ENCODE results near the gene PRMT5. TPM values are rescaled to one million over a fixed set of nuclear protein-coding genes. Genes with fewer than 3 reads are reported as not detected.

Gene PRMT5
- total RNA-seq, 6 donors from 2014 or later, result 21.4 to 51.3 (median 39.2) TPM

DNA sequence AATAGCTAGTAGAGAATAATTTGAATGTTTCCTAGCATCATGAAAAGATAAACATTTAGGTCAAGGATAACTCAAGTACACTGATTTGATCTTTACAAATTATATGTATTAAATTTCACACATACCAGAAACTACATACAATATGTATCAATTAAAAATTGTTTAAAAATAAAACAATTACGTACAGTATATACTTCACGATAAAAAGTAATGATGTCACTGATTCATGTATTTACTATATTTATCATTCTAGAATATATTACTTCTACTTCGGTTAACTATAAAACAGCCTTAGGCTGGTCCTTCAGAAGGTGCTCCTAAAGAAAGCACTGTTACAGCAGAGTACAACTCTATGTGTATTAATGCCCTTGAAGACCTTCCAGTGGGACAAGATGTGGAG is 21.7 kb downstream of the PRMT5 start:
- H3K9me3 ChIP-seq, result no peaks in the 10 kb centered on the region
- 93% methylated on average over 3 of the region's 3 CpGs for WGBS, 2 donors
- H3K4me3 ChIP-seq, result no peak overlapping the region
- no peaks in the 10 kb centered on the region for H3K27me3 ChIP-seq
- ATAC-seq (ENCODE audit: low FRiP score in 2 of 2) (no peak), DNase-seq (no peak)
- H3K36me3 ChIP-seq, result peaks cover 51 to 98% (median 81%) of the 10 kb centered on the region in 4 donors
- no peak for TF ChIP-seq POLR2A (IDR thresholded peaks at IDR 0.05)
- TF ChIP-seq POLR2AphosphoS5 (IDR thresholded peaks at IDR 0.05), result no peak
- TF ChIP-seq, protein P1, sequence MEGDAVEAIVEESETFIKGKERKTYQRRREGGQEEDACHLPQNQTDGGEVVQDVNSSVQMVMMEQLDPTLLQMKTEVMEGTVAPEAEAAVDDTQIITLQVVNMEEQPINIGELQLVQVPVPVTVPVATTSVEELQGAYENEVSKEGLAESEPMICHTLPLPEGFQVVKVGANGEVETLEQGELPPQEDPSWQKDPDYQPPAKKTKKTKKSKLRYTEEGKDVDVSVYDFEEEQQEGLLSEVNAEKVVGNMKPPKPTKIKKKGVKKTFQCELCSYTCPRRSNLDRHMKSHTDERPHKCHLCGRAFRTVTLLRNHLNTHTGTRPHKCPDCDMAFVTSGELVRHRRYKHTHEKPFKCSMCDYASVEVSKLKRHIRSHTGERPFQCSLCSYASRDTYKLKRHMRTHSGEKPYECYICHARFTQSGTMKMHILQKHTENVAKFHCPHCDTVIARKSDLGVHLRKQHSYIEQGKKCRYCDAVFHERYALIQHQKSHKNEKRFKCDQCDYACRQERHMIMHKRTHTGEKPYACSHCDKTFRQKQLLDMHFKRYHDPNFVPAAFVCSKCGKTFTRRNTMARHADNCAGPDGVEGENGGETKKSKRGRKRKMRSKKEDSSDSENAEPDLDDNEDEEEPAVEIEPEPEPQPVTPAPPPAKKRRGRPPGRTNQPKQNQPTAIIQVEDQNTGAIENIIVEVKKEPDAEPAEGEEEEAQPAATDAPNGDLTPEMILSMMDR (IDR thresholded peaks at IDR 0.05), result no peak
- no peak for TF ChIP-seq EP300 (IDR thresholded peaks at IDR 0.05)
- peaks cover 0 to 6% (median 4%) of the 10 kb centered on the region in 4 donors for H3K4me1 ChIP-seq
- H3K27ac ChIP-seq, result no peak overlapping the region

GRCh38 chr14:22906073-22906472 is 23.1 kb downstream of the PRMT5 start:
- Histone ChIP-seq H3K36me3 (peaks cover 61 to 98% (median 91%) of the 10 kb centered on the region in 4 donors), H3K4me1 (peaks cover 0 to 3% (median 1%) of the 10 kb centered on the region in 4 donors), H3K27me3 (no peaks in the 10 kb centered on the region), H3K9me3 (no peaks in the 10 kb centered on the region), H3K4me3 (no peak overlapping the region), H3K27ac (no peak overlapping the region)
- 97 to 98% methylated on average over 20 of the region's 20 CpGs for WGBS, 2 donors
- TF ChIP-seq, protein P1 (IDR thresholded peaks at IDR 0.05), result no peak
- TF ChIP-seq POLR2AphosphoS5 (IDR thresholded peaks at IDR 0.05), result no peak
- TF ChIP-seq POLR2A (IDR thresholded peaks at IDR 0.05), result no peak
- TF ChIP-seq EP300 (IDR thresholded peaks at IDR 0.05), result no peak
- DNase-seq (no peak), ATAC-seq (ENCODE audit: low FRiP score in 2 of 2) (no peak)

- Histone ChIP-seq H3K4me1 (peaks cover 0 to 3% (median 1%) of the 10 kb centered on the region in 4 donors), H3K9me3 (no peaks in the 10 kb centered on the region), H3K27ac (no peak overlapping the region), H3K36me3 (peaks cover 63 to 98% (median 91%) of the 10 kb centered on the region in 4 donors), H3K27me3 (no peaks in the 10 kb centered on the region), H3K4me3 (no peak overlapping the region)
- DNase-seq (no peak), ATAC-seq (ENCODE audit: low FRiP score in 2 of 2) (no peak)
- no peak for TF ChIP-seq POLR2AphosphoS5 (IDR thresholded peaks at IDR 0.05)
- no peak for TF ChIP-seq EP300 (IDR thresholded peaks at IDR 0.05)
- no peak for TF ChIP-seq POLR2A (IDR thresholded peaks at IDR 0.05)
- TF ChIP-seq, protein P1 (IDR thresholded peaks at IDR 0.05), result no peak
- WGBS, 2 donors, result 96 to 97% methylated on average over 4 of the region's 4 CpGs
Measured at GRCh38 chr14:22905627-22906026, 23.5 kb downstream of the PRMT5 start.

GRCh38 chr14:22903742-22904087 is 25.5 kb downstream of the PRMT5 start:
- peaks cover 57 to 94% (median 80%) of the 10 kb centered on the region in 4 donors for H3K36me3 ChIP-seq
- 77 to 90% methylated on average over 2 of the region's 2 CpGs for WGBS, 2 donors
- H3K4me3 ChIP-seq, result no peak overlapping the region
- no peak for ATAC-seq (ENCODE audit: low FRiP score in 2 of 2)
- H3K9me3 ChIP-seq, result no peaks in the 10 kb centered on the region
- H3K4me1 ChIP-seq, result peaks cover 0 to 6% (median 2%) of the 10 kb centered on the region in 4 donors
- TF ChIP-seq EP300 (IDR thresholded peaks at IDR 0.05) (no peak), POLR2A (IDR thresholded peaks at IDR 0.05) (no peak), POLR2AphosphoS5 (IDR thresholded peaks at IDR 0.05) (no peak)
- TF ChIP-seq, protein P1 (IDR thresholded peaks at IDR 0.05), result no peak
- no peaks in the 10 kb centered on the region for H3K27me3 ChIP-seq
- no peak overlapping the region for H3K27ac ChIP-seq
- no peak for DNase-seq

GRCh38 chr14:22901799-22902198 is 27.4 kb downstream of the PRMT5 start:
- no peaks in the 10 kb centered on the region for H3K27me3 ChIP-seq
- H3K27ac ChIP-seq, result no peak overlapping the region
- no peaks in the 10 kb centered on the region for H3K9me3 ChIP-seq
- WGBS, 2 donors, result 98 to 99% methylated on average over 7 of the region's 7 CpGs
- no peak for ATAC-seq (ENCODE audit: low FRiP score in 2 of 2)
- H3K4me3 ChIP-seq, result no peak overlapping the region
- DNase-seq, result no peak
- H3K4me1 ChIP-seq, result peaks cover 0 to 6% (median 1%) of the 10 kb centered on the region in 4 donors
- peaks cover 51 to 76% (median 61%) of the 10 kb centered on the region in 4 donors for H3K36me3 ChIP-seq
- TF ChIP-seq EP300 (IDR thresholded peaks at IDR 0.05) (no peak), POLR2A (IDR thresholded peaks at IDR 0.05) (no peak), POLR2AphosphoS5 (IDR thresholded peaks at IDR 0.05) (no peak)
- TF ChIP-seq, protein P1 (IDR thresholded peaks at IDR 0.05), result no peak

Measured in upper lobe of left lung (tissue), 6 donors.